GM12801 (cell line): ENCODE results near the gene METRNL.

Experiments
- CTCF ChIP-seq: IDR thresholded peaks from one replicate; pipeline ENCODE4 v1.5.1; 2011; ENCODE audit warnings: control low read depth; ENCODE audit not compliant: insufficient read length; ENCODE audit errors: extremely low read depth

Gene METRNL

GRCh38 chr17:83091257-83092141, 12.1 kb downstream of the METRNL start:
- TF ChIP-seq CTCF: no peak

GRCh38 chr17:83092186-83092585, 12.8 kb downstream of the METRNL start:
- TF ChIP-seq CTCF: no peak

GRCh38 chr17:83092931-83093330, 13.5 kb downstream of the METRNL start:
- TF ChIP-seq CTCF: no peak

- no peak for TF ChIP-seq CTCF
Observed at GRCh38 chr17:83093506-83093905, 14.1 kb downstream of the METRNL start.

- TF ChIP-seq CTCF: no peak
Observed at GRCh38 chr17:83094291-83094690, 14.9 kb downstream of the METRNL start.

- TF ChIP-seq CTCF: no peak
Observed at GRCh38 chr17:83095016-83095415, 15.6 kb downstream of the METRNL start.

- no peak for TF ChIP-seq CTCF
Observed at GRCh38 chr17:83096401-83097224, 17.2 kb downstream of the METRNL start.
